Fibroblast of lung (primary cell): ENCODE data around the gene COL11A2.

Experiments used
- EZH2 ChIP-seq: IDR thresholded peaks from 2 replicates; pipeline ENCODE4 v1.5.1; 2012; ENCODE audit warnings: low read length, control low read depth, mild to moderate bottlenecking; ENCODE audit errors: missing control alignments
- TF ChIP-seq, protein P1 (sequence below), 2 donors: IDR thresholded peaks in 1 of 2; conservative IDR thresholded peaks in 1 of 2; 1 replicate in 1 of 2; 2 replicates in 1 of 2; pipeline ENCODE4 v1.5.1; 2011 to 2012; ENCODE audit warnings: low read length in 2 of 2, control low read depth in 1 of 2, inconsistent platforms in 1 of 2, low read depth in 1 of 2, mild to moderate bottlenecking in 1 of 2

DNA sequence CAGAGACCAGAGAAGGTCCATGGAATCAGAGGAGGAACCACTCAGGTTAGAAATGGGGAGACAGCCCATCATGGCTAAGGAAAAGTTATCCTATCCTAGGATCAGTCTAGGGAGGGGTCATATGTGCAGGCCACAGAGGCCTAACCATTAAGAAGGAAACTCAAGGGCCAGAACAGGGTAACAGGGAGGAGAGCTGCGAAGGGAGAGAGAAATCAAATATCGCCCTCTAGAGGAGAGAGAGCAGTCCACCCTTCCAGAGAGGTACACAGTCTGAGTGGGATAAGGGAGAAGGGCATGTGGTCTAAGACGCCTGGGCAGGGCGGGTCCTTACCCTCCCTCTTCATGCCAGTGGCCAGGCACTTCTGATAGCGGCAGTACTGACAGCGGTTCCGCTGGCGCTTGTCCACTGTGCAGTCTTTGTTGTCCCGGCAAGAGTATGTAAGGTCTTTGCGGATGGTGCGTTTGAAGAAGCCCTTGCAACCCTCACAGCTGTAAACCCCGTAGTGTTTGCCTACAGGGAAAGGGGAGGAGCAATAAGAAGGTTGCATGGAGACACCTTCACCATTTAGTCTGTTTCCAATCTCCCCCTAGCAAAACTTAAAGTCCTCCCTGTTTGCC, 5.3 kb upstream of the COL11A2 start:
- TF ChIP-seq, protein P1, sequence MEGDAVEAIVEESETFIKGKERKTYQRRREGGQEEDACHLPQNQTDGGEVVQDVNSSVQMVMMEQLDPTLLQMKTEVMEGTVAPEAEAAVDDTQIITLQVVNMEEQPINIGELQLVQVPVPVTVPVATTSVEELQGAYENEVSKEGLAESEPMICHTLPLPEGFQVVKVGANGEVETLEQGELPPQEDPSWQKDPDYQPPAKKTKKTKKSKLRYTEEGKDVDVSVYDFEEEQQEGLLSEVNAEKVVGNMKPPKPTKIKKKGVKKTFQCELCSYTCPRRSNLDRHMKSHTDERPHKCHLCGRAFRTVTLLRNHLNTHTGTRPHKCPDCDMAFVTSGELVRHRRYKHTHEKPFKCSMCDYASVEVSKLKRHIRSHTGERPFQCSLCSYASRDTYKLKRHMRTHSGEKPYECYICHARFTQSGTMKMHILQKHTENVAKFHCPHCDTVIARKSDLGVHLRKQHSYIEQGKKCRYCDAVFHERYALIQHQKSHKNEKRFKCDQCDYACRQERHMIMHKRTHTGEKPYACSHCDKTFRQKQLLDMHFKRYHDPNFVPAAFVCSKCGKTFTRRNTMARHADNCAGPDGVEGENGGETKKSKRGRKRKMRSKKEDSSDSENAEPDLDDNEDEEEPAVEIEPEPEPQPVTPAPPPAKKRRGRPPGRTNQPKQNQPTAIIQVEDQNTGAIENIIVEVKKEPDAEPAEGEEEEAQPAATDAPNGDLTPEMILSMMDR (conservative IDR thresholded peaks at IDR 0.05 in 1 of 2, IDR thresholded peaks at IDR 0.05 in 1 of 2; ENCODE audit: low read depth in 1 of 2, low read length in 2 of 2) = peak; percentile 63 to 81
- no peak for TF ChIP-seq EZH2
